Activated CD4-positive, alpha-beta T cell treated with anti-CD3 and anti-CD28 coated beads, Interleukin-2, amount 50 U/mL, for 16 hours (primary cell): ENCODE results near the gene GPSM3.

Source experiments
- DNase-seq: peaks from one replicate; pipeline ENCODE4 v3.0.0-alpha.2; 2020

GPSM3 gene

DNA sequence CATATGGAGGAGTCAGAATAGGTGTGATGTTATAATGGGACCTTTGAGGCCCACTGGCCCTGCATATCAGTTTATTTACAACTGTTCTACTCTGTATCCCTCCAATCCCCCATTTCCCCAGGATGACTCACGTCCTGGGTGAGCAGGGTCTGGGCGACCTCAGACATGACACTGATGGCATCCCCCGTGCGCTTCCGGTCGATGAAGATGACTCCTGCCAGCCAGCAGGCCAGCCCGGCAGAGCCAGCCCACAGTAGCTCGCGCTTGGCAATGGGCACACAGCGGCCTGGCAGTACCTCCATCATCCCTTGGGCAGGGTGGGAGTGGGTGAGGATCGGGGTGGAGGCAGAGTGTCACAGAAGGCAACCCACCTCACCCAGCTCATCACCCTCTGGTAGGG, 22.1 kb downstream of the GPSM3 start:
- DNase-seq: no peak

DNA sequence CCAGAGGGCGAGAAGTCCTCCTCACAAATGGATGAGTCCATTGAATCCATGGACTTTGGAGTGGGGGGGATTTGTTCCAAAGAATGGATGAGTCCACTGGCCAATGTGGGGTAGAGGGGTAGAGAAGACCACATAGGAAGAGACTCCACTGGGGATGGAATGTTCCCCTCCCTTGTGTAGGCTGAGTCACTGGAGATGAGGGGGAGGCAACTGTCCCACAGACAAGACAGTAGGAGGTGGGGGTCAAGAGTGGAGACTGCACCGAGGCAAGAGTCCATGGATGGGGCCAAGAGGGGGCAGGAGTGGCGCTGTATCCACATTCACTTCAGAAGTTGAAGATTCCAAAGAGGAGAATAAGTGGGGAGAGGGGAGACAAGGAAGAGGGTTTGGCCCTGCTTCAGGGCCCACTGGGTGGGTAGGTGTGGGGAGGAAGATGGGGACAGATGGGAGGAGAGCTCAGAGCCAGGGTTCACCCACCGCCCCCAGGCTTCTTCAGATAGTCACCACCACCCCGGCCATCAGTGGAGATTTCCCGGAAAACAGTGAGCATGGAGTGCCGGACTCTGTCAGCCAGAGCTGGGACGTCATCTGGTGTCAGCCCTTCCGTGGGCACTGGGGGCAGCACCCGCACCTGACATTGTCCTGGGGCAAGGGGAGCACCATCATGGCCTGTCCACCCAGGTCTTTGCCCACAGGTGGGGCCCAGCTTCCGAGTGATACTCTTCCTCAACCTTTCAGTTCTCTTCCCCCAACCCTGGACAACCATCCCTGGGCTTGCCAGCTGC, 23.4 kb downstream of the GPSM3 start:
- DNase-seq: no peak

DNA sequence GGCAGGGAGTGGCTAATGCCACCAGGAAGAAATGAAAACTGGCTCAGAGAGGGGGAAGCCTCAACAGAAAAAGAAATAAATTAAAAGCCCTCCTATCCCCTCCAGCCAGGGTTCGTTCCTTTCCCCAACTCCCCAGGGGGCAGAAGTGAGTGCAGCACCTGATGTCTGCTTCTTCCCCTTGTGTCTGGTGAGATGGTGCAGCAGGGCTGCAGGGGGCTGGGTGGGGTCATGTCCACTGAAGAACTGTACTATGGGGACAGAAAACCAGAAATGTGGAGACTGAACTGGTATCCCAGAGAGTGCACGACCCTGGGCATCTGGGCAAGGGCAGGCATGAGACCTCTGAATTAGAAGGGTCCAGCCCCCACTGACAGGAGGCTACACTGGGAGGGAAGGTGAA, 24.1 kb downstream of the GPSM3 start:
- DNase-seq: no peak

DNA sequence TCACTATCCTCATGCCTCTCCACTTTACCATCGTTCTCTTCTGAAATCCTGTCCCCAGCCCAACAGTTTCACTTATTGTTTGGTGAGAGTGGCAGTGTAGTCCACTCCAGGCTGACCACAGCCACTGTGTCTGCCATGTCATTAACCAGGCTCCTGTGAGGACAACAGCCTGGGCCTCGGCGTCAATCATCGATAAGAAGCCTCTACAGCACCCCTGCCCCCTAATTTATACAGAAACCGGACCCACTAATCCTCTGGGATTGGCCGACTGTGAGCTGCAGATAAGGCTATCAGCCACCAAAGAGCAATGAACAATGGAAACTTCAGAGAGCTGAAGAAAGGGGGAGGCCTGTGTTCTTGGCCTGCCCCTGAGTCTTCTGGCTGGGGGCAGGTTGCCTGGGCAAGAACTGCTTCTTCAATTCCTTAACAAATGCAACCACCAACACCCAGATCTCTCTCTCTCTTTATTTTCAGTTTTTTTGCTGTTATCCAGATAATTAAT, 24.6 kb downstream of the GPSM3 start:
- no peak for DNase-seq

DNA sequence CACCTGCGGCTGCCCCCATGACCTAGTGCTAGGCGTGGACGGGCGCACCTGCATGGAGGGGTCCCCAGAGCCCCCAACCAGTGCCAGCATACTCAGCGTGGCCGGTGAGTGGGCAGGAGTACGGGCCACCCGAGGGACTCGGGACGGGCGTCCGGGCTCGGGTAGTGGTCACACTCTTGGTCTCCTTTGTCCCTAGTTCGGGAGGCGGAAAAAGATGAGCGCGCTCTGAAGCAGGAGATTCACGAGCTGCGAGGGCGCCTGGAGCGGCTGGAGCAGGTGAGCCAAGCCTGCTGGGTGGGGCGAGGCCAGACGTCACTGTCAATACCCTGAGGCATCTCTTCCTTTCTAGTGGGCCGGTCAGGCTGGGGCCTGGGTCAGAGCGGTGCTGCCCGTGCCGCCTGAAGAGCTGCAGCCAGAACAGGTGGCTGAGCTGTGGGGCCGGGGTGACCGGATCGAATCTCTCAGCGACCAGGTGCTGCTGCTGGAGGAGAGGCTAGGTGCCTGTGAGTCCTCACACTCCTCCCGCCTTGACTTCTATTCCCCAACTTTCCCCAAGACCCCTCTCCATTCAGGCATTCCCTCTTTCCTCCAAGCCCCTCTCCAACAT, 25.2 kb downstream of the GPSM3 start:
- DNase-seq: no peak

DNA sequence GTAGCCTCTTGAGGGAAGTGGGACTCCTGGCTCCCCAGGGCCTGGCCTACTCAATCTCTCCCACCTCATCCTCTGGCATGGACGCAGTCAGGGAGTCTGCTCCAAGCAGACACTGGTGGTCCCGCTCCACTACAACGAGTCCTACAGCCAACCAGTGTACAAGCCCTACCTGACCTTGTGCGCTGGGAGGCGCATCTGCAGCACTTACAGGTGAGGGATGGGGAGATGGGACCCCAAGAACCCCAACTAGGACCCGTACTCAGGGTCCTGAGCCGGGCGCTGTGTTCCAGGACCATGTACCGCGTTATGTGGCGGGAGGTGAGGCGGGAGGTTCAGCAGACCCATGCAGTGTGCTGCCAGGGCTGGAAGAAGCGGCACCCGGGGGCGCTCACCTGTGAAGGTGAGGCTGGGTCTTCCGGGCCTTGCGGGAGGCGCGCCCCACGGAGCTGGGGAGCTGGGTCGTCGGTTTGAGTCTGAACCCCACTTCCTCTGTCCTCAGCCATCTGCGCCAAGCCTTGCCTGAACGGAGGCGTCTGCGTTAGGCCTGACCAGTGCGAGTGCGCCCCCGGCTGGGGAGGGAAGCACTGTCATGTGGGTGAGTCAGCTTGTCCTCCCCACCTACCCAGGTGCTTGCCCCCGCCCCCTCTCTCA, 25.9 kb downstream of the GPSM3 start:
- no peak for DNase-seq

DNA sequence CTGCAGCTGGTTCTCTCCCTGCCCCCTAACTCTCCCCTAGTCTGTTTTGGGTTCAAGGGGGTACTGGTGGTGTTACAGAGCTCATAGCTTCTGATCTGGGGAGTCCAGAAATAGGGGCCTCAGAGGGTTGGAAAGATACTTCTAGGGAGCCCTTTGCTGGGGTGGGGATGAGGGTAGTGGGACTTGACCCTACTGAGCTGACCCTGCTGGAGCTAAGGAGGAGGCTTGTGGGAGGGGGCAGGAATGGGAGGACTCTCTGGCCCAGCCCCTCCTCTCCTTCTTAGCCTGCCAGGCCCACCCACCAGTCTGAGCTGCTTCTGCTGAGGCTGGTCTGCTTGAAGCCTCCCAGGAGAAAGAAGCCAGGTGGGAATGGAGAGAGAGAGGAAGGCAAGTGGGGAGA, 28.1 kb downstream of the GPSM3 start, which contains the start of gene EGFL8:
Gene EGFL8, plus strand, starts transcription at position 301 of the 400 bp plus-strand sequence. CDS start 1,571 bp downstream, outside the sequence.
- DNase-seq: no peak

DNA sequence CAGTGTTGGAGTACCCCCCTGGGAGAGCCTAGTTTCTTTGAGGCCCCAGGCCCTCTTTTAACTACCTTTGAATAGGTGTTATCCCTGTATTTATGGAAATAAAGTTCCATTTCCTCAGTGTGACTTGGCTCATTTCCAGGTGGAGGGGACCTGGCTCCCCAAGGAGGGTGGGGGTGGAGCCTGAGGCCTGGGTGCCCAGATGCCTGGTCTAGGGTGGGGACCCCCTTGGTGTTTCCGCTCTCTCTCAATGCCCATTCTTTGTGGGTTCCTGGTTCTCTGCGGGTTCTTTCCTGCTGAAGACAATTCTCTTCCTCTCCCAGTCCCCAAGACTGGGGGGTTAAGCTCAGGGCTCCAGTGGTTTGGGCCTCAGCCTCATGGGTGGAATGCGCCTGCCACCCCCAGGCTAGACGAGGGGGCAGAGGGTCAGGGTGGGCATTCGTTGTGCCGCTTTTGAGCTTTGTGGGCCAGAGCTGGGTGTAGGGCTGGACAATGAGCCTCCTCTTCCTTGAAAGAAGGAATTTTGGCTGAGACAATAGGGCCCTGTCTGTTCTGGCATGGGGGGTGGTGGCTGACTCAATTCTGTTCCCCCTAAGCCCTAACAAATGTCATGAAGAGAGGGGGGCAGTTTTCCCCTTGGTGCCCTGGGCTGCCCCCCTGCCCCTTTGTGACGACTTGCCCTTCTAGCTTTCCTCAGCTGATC, 28.7 kb downstream of the GPSM3 start:
- no peak for DNase-seq

DNA sequence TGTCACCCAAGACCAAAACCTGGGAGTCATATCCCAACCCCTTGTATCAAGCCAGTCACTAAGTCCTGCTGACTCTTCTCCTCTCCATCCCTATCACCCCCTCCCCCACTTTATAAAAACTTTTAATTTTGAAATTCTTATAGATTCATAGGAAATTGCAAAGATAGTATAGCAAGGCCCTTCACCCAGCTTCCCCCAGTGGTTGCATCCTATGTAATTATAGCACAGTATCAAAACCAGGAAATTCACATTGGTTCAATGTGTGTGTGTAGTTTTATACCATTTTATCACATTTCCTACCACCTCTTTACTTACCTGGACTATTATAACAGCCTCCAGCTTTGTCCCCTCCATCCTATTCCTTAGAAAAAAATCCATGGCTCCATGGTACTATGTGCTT, 34.4 kb downstream of the GPSM3 start:
- no peak for DNase-seq

DNA sequence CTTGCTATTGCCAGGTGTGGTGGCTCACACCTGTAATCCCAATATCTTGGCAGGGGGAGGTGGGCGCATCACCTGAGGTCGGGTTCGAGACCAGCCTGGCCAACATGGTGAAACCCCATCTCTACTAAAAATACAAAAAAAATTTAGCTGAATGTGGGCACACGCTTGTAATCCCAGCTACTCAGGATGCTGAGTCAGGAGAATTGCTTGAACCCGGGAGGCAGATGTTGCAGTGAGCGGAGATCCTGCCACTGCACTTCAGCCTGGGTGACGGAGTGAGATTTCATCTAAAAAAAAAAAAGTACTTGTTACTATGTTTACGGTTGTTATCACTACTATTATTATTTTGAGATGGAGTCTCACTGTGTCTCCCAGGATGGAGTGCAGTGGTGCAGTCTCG, 35.6 kb downstream of the GPSM3 start:
- no peak for DNase-seq

DNA sequence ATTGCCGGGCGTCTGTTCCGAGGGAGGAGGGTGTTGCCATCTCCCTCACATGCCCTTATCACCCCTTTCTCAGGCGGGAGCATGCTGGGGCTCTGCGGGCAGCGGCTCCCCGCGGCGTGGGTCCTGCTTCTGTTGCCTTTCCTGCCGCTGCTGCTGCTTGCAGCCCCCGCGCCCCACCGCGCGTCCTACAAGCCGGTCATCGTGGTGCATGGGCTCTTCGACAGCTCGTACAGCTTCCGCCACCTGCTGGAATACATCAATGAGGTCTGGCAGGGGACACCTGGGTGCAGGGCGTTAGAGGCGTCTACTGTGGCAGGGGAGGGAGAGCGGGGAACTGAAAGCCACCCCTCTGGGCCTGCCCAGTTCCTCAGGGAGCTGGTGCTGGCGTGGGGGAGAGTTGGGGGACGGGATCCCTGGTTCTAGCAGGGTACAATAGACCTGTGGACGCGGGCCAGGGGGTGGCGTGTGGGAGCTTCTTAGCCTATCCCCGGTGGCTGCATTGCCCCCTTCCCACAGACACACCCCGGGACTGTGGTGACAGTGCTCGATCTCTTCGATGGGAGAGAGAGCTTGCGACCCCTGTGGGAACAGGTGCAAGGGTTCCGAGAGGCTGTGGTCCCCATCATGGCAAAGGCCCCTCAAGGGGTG, 37.8 kb downstream of the GPSM3 start:
- peak; percentile 62 for DNase-seq

DNA sequence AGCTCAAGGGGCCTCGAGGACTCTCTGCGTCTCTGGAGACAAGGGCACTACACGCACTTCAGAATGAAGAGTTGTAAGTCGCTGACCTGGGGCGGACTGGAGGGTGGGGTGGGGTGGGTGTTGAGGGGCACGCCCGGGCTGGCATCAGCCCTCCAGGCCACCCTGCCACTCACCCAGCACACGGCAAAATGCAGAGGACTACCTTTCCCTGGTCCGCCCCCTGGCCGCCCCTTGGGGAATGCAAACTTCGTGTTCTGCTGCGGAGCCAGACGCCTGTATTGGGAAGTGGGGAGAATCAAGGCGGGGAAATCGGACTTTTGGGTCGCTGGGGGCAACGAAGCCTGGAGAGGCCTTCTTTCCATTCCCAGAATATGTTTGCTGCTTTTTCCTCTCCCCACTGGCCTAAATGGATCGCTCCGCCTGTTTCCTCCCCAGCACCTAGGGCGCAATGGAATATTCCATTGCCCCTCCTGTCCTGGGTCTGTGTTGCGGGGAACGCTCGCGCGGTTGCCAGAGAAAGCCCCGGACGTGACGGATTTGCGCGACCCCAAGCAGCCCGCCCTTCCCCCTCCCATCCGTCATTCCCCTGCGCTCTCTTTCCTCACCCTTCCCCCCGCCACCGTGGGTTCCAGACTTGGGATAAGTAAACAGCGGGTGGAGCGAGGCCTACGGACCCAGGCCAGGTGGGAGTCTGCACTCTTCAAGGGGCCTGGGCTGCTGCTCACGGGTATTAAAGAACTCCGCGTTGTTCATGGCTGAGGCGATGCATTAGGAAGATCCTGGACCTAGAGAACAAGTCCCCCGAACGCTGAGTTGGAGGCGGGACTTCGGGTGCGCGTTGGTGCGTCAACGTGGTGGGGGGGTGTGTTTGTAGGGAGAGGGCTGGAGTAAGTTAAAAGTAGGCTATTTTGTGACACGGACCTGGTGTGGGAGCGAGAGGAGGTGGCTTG, 38.6 kb downstream of the GPSM3 start, which contains the start of gene PPT2:
Gene PPT2, plus strand, starts transcription at position 578 of the 950 bp plus-strand sequence. CDS start 454 bp downstream, outside the sequence.
- peak; percentile 67 for DNase-seq

DNA sequence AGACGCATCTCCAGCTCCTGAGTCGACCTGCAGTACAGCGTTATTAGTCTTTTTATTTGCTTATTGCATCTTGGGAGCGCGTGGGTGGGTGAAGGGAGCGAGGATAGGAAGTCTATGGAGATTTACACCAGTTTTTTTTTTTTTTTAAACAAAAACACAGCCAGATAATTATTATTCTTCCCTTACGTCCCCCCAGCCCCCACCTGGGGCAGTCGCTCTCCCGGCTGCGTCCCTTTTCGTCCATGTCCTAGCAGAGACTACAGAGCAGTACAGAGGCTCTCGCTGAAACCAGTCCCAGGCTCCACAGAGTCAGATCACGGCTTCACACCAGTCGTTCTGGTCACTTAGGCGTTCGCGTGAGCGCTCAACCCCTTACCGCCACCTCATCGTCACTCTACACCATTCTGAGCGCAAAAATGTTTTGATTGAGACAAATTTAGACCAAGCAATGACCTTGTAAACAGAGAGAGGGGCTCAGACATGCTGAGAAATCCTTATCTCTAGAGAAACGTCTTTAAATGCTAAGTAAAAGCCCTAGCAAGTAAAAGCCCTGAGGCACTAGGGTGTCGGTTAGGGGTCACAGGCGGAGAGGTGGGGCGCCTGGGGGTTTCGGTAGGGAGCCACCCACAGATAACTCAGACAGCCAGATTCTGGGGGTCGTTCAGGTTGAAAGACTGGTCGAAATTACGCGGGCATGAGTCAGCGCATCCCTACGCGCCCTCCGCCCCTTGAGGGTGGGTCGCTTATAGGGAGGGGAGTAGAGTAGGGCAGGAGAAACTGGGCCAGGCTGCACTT, 39.5 kb downstream of the GPSM3 start:
- no peak for DNase-seq

DNA sequence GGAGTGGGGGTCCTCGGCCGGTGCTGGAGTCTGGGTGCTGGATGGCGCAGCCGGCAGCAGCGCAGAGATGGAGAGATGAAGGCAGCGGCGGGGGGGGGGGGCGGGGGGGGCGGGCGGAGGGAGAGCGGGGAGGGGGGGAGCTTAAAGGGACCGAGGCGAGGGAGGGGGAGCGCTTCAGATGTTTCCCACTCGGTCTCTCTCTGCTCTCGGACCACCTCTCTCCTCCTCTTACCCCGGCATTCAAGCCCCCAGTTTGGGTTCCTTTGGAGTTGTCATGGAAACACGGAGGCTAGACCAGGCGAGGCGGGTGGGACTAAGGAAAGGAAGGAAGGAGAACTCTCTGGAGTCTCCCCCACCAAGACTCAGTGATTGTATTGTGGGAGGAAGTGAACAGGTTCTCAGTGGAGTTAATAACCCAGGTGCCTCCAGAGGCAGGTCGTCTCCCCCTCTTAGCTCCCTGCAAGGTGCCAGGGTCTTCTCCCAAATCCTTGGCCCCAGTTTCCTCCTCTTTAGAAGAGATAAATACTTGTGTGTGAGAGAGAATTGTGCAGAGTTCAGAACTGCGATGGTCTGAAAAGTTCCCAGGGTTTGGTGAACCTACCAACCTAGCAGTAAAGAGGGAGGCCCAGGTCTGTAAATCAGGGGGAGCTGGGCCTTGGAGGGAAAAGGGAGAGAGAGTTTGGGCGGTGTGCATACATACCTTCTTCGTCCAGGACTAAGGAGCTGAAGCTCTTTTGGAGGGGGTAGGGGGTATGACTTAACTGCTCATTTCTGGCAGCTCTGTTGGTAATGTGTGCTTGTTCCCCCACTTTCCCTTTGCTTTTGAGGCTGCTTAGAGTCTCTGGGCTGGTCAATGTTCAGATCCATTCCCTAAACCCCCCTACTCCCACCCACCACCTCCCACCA, 40.3 kb downstream of the GPSM3 start, which contains the start of gene PRRT1:
Gene PRRT1, minus strand, starts transcription at position 77 of the 906 bp plus-strand sequence. CDS start 112 bp downstream, outside the sequence.
- no peak for DNase-seq

DNA sequence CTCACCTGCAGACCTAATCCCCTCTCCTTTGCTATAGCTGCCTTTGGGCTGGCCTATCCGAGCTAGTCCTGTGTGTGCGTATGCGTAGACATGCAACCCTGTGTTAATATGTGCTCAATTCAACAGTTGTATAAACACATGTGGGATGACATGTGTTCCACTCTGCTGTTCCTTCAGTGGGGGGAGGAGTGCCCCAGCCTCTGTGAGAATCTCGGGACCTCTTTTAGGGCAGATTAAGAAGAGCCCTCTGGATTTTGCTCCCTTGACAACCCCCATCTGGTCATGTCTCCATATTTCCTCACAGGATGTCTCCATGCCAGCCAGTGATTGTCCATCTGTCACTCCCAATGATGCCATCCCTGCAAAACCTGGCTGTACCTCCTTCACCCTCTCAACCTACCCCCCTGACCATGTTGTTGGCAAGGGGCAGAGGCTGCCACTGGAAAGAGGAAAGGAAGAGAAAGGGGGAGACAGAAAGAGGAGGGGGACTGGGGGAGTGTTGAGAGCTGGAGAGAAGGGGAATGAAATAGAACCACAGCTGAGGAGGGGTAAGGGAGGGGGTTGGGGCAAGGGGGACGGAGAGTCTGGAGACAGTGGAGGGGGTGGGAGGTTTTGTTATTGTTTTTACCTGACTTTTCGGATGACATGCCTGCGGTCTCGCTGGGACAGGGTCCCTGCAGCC, 41.1 kb downstream of the GPSM3 start:
- no peak for DNase-seq

DNA sequence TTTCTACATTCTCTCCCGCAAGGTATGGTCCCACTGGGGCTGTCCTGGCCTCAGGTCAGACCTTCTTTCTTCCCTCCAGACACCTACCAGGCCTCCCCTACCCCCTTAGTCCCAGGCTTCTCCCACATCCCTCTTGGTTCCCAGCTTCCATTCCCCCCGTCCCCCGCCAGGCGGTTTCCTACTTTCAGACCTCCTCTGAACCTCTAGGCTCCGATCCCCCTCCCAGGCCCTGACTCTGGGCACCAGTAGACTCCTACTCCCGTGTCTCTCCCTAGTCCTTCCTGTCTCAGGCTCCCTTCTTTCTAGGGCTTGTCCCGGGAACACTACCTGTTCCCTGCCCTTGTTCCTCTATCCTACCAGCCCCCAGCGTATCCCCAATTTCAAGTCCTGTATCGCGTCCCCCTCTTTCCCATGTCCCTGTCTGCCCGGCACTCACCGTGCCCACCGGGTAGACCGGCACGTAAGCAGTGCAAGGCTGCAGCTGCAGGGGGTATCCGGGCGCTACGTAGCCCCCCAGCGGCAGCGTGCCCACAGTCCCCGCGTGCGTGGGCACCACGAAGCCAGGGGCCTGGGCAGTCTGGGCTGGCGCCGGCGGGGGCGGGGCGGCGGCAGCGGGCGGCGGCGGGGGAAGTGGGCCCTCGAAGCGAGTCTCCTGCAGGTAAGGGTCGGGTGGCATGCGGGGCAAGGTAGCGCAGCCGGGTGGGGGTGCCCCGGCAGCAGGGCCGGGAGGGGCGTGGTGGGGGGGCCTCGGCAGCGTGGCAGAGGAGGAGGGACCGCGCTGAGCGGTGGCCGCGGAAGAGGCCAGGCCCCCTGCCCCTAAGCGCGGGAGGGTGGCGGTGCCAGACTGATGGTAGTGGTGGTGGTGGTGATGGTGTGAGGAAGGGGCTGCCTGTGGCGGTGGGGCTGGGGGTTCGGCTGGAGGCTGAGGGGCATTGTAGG, 42.2 kb downstream of the GPSM3 start:
- DNase-seq: no peak

DNA sequence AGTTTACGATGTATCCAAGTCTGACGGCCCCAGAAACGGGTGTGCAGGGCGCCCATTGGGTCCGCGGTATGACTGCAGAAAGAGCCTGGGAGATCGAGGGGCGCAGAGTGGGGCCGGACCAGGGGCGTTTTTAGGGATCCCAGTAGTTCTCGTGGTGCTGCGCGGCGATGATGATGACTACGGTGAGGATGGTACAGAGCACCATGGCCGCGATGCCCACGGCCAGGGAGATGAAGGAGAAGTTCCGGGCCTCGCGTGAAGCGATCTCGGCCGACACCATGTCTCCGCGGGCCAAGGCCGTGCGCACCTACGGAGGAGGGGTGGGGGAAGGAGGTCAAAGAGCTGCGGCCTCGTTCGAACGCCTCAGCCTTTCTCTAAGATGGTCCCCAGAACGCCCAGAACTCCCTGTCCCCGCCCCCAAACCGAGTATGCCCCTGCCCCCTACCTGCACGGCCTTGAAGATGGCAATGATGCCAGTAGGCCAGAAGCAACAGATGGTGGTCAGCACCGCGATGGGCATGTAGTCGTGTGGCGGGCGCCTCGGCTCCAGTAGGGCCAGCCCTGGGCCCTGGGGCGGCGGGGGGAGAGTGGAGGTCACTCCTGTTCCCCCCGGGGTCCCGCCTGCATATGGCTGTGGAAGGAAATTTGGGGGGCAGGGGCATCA, 43.2 kb downstream of the GPSM3 start:
- DNase-seq: no peak
